AG04450 (cell line): Measurements from ENCODE around the gene P4HTM. TPM values are rescaled to one million over a fixed set of nuclear protein-coding genes. Genes with fewer than 3 reads are reported as not detected.
A peak's percentile ranks its signal among the peaks of the same experiment; 100 is the strongest.

Experiments used
- CTCF ChIA-PET: fragments of 300-600, 350-600 bp; formaldehyde crosslinking; extraction: SDS; loops from one replicate; lab custom pipeline; 2022; ENCODE audit warnings: antibody characterized with exemption, inconsistent platforms; lab: Charles Lee
- POLR2A ChIA-PET: fragments of 350-600 bp; formaldehyde crosslinking; extraction: SDS; loops from one replicate; lab custom pipeline; 2021; ENCODE audit warnings: antibody characterized with exemption, inconsistent platforms; lab: Yijun Ruan, JAX
- DNase-seq: peaks from one replicate; pipeline ENCODE4 v3.0.0-alpha.2; 2011; ENCODE audit warnings: low read depth, low spot score
- H3K27ac ChIP-seq: one replicate; pipeline ENCODE4 v1.5.1; 2012; ENCODE audit warnings: low read depth, low read length, control low read depth
- H3K27me3 ChIP-seq: one replicate; pipeline ENCODE4 v1.6.0; 2012; ENCODE audit warnings: low read length; ENCODE audit not compliant: control insufficient read depth, insufficient read depth
- H3K4me3 ChIP-seq: 2 replicates; pipeline ENCODE4 v1.5.1; 2011; ENCODE audit warnings: mild to moderate bottlenecking, low read depth, low read length, control low read depth
- H3K9me3 ChIP-seq: 2 replicates; pipeline ENCODE4 v1.5.1; 2012; ENCODE audit warnings: low read length; ENCODE audit not compliant: control insufficient read depth, insufficient read depth
- polyA plus RNA-seq: library from polyadenylated mRNA; depleted of rRNA; stranded (reverse); fragments of >200 nt; gene quantifications from 2 replicates; pipeline ENCODE4 v1.2.3, GENCODE V29; 2011
- TF ChIP-seq, protein P1 (sequence below): IDR thresholded peaks from 2 replicates; pipeline ENCODE4 v1.5.1; 2011; ENCODE audit warnings: low read depth, low read length, control low read depth, inconsistent platforms

Gene P4HTM
- polyA plus RNA-seq, 1 experiment: 18.2 TPM

DNA sequence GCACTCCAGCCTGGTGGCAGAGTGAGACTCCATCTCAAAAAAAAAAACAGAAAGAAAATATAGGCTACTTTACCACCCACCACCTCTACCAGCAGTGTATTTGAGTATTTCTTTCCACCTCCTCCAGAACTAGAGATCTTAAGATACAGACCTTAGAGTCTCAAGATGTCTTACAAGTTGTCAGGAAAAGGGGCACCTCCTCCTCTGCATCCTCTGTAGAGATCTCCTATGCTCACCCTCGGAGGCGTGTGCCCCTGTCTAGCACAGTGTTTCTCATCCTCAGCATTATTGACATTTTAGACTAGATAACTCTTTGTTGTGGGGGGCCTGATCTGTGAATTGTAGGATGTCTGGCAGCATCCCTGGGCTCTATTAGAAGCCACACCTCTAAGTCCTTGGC, 27.7 kb upstream of the P4HTM start:
- Histone ChIP-seq H3K4me3 (no peak overlapping the region), H3K9me3 (no peaks in the 10 kb centered on the region), H3K27ac (no peak overlapping the region), H3K27me3 (no peaks in the 10 kb centered on the region)
- TF ChIP-seq, protein P1, sequence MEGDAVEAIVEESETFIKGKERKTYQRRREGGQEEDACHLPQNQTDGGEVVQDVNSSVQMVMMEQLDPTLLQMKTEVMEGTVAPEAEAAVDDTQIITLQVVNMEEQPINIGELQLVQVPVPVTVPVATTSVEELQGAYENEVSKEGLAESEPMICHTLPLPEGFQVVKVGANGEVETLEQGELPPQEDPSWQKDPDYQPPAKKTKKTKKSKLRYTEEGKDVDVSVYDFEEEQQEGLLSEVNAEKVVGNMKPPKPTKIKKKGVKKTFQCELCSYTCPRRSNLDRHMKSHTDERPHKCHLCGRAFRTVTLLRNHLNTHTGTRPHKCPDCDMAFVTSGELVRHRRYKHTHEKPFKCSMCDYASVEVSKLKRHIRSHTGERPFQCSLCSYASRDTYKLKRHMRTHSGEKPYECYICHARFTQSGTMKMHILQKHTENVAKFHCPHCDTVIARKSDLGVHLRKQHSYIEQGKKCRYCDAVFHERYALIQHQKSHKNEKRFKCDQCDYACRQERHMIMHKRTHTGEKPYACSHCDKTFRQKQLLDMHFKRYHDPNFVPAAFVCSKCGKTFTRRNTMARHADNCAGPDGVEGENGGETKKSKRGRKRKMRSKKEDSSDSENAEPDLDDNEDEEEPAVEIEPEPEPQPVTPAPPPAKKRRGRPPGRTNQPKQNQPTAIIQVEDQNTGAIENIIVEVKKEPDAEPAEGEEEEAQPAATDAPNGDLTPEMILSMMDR: no peak
- ChIA-PET CTCF (no interaction called here), POLR2A (no interaction called here)
- DNase-seq: no peak

DNA sequence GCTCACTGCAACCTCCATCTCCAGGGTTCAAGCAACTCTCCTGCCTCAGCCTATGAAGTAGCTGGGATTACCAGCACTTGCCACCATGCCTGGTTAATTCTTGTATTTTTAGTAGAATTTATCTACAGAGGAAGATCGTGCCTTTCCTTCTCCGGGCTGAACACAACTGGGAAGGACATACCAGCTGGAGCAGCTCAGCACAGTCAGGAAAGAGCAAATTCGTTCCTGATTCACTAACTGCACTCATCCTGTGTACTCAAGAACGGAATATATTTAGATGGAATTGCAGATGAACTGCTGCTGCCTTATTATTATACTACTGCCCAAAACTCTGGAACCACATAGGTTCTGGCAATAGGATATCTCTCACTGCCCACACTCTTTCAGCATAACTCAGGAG, 27.1 kb upstream of the P4HTM start:
- POLR2A ChIA-PET: no interaction called here
- DNase-seq: no peak
- no peak overlapping the region for H3K27ac ChIP-seq
- no peak overlapping the region for H3K4me3 ChIP-seq
- H3K9me3 ChIP-seq: no peaks in the 10 kb centered on the region
- CTCF ChIA-PET: no interaction called here
- H3K27me3 ChIP-seq: no peaks in the 10 kb centered on the region
- TF ChIP-seq, protein P1: no peak

DNA sequence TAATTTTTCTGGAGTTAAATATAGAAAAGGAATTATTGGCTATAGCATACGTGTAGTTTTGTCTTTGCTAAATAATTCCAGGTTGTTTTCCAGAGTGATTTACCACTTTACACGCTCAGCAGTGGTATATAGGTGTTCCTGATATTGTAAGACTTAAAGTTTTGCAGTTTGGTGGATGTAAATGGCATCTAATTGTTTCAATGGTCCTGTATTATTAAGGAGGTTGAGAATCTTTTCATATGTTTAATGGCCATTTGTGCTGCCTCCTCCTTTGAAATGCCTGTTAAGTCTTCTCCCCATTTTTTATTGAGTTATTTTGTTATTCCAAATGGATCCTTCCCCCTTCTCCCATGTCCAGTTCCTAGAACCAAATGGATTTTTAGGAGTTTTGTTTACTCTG, 26.4 kb upstream of the P4HTM start:
- H3K27me3 ChIP-seq: no peaks in the 10 kb centered on the region
- H3K9me3 ChIP-seq: no peaks in the 10 kb centered on the region
- TF ChIP-seq, protein P1: no peak
- H3K27ac ChIP-seq: no peak overlapping the region
- DNase-seq: no peak
- ChIA-PET POLR2A (no interaction called here), CTCF (interaction anchor here (0.6 kb wide), 1 partner anchor 24 kb away, joined by 9 read pairs; no protein-coding TSS in a partner anchor)
- H3K4me3 ChIP-seq: no peak overlapping the region

DNA sequence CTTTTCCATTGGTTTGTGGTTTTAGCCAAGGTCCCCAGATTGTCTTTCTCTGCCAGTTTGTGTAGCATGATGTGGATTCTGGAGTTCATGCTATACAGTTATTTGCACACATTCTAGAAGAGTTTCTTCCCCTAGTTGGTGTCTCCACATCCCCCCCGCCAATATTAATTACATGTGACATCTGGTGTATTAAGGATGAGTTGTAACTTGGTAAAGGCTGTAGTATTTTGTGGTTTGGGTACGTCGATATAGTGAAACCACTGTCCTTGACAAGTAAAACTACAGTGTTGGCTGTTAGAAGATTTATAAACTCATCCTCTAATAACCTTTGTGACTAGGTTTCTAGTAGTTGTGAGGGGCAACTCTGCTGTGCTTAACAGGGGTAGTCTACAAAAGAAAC, 23.7 kb upstream of the P4HTM start:
- ChIA-PET CTCF (no interaction called here), POLR2A (no interaction called here)
- Histone ChIP-seq H3K4me3 (no peak overlapping the region), H3K27ac (peak overlapping the region; percentile 31), H3K27me3 (no peaks in the 10 kb centered on the region), H3K9me3 (no peaks in the 10 kb centered on the region)
- DNase-seq: no peak
- TF ChIP-seq, protein P1: no peak

DNA sequence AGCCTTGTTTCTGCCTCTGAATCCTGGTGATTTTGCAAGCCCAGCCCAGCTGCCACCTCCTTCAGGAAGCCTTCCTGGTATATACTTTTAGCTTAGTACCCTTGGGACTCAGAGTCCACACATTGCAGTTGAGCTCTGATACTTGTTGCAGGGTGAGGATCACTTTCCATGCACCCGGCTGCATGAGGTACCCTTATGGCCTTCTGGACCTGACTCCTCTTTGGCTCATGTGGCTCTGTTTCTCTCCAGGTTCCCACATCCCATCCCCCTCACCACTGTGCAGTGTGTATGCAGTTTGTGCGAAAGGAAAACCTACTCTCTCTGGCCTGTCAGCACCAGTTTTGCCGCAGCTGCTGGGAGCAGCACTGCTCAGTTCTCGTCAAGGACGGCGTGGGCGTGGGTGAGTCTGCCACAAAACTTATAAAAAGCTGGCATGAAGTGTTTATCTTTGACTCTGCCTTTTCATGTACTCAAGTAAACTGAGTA, 23.1 kb upstream of the P4HTM start:
- Histone ChIP-seq H3K4me3 (no peak overlapping the region), H3K9me3 (no peaks in the 10 kb centered on the region), H3K27ac (peak overlapping the region; percentile 31), H3K27me3 (no peaks in the 10 kb centered on the region)
- no peak for DNase-seq
- ChIA-PET POLR2A (no interaction called here), CTCF (no interaction called here)
- TF ChIP-seq, protein P1: no peak
